D721Med (cell line): Measurements from ENCODE around the gene GPC6.
A peak's percentile ranks its signal among the peaks of the same experiment; 100 is the strongest.

Experiments used
- DNase-seq: peaks from one replicate; pipeline ENCODE4 v3.0.0; 2011; ENCODE audit warnings: low spot score; ENCODE audit not compliant: insufficient read length
- FAIRE-seq: peaks from 2 replicates; lab custom pipeline; 2011; peaks lifted over from hg19 to GRCh38; lab: Jason Lieb, UNC
- TF ChIP-seq, protein P1 (sequence below): IDR thresholded peaks from 2 replicates; pipeline ENCODE4 v1.5.1; 2012; ENCODE audit warnings: mild to moderate bottlenecking, control low read depth; ENCODE audit not compliant: insufficient read depth; ENCODE audit errors: missing control alignments

GPC6 gene

DNA sequence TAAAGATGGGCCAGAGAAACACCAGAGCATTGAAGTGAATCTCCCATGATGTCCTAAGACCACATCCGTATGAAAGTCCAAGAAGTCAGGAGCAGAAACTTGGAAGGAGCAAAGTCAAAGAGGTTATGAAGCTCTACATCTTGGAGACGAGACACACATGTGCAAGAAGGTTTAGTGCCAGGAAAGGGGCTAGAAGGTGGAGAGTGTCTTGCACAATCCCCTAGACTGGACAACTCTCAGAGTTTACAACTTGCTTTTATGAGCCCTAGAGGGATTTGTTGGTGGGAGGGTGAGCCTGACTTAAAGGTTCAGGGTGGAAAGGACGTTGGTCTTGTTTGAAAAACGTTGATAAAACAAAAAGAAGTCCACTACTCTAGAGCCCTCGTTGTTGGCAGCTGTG lies 150.6 kb downstream of the GPC6 start:
- no peak for FAIRE-seq
- TF ChIP-seq, protein P1, sequence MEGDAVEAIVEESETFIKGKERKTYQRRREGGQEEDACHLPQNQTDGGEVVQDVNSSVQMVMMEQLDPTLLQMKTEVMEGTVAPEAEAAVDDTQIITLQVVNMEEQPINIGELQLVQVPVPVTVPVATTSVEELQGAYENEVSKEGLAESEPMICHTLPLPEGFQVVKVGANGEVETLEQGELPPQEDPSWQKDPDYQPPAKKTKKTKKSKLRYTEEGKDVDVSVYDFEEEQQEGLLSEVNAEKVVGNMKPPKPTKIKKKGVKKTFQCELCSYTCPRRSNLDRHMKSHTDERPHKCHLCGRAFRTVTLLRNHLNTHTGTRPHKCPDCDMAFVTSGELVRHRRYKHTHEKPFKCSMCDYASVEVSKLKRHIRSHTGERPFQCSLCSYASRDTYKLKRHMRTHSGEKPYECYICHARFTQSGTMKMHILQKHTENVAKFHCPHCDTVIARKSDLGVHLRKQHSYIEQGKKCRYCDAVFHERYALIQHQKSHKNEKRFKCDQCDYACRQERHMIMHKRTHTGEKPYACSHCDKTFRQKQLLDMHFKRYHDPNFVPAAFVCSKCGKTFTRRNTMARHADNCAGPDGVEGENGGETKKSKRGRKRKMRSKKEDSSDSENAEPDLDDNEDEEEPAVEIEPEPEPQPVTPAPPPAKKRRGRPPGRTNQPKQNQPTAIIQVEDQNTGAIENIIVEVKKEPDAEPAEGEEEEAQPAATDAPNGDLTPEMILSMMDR = no peak
- DNase-seq = no peak

DNA sequence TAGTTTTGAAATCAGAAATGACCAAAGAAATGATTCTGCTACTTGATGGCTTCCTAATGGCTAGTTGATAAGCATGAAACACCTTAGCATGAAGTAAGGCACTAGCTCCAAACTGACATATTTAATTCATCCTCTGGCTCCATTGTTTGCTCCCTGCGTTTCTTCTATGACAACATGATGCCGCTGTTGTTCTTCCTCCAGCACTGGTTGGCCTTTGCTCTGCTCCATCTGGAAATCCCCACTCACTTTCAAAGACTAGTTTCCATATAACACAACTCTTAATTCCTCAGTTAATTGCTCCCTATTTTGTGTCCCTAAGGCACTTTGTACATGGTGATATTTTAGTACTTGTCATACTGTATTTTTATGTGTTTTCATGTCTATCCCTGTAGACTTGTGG lies 151.6 kb downstream of the GPC6 start:
- DNase-seq (no peak), FAIRE-seq (no peak)
- TF ChIP-seq, protein P1 = no peak

DNA sequence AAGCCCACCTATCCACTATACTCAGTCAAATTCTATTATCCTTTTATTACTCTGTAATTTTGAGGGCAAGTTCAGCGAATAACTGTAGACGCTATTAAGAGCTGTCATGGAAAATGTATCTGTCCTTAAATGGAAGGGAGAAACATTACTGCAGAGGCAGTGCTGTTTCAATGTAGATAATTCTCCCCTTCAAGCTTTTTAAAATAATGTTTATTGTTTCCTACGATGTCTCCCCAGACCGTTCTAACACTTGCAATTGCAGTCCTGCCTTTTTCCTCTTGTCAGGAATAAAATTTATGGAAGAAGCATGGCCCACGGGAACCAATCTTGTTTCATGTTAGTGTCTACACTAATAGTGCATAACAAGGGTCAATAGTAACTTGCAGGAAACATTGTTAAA lies 159.5 kb downstream of the GPC6 start:
- DNase-seq = no peak
- no peak for FAIRE-seq
- TF ChIP-seq, protein P1 = no peak

GRCh38 chr13:93388701-93389100 lies 162.1 kb downstream of the GPC6 start:
- DNase-seq (no peak), FAIRE-seq (no peak)
- TF ChIP-seq, protein P1 = no peak

GRCh38 chr13:93397619-93398018 lies 171.0 kb downstream of the GPC6 start:
- TF ChIP-seq, protein P1 = no peak
- DNase-seq (no peak), FAIRE-seq (no peak)

- FAIRE-seq = peak; percentile 29
- no peak for DNase-seq
- TF ChIP-seq, protein P1 = no peak
Measured at GRCh38 chr13:93398167-93399035, 171.8 kb downstream of the GPC6 start.

- TF ChIP-seq, protein P1 = no peak
Measured at GRCh38 chr13:93399212-93399611, 172.6 kb downstream of the GPC6 start.

More at GRCh38 chr13:93399212-93399611, 172.6 kb downstream of the GPC6 start:
- no peak for DNase-seq
- peak; percentile 77 for FAIRE-seq
